IPS DF 6.9 (cell line): Measurements from ENCODE around the gene ARHGEF25.

Source experiments
- DNase-seq: peaks from one replicate; pipeline ENCODE4 v3.0.0-alpha.2; 2013; ENCODE audit warnings: low read depth, low spot score
- H3K27ac ChIP-seq: one replicate; pipeline ENCODE4 v1.5.1; 2013; ENCODE audit warnings: low read length, control low read depth
- H3K27me3 ChIP-seq: 2 replicates; pipeline ENCODE4 v1.6.1; 2013; ENCODE audit warnings: mild to moderate bottlenecking, low read length; ENCODE audit not compliant: control insufficient read depth, insufficient read depth
- H3K36me3 ChIP-seq: 2 replicates; pipeline ENCODE4 v1.6.1; 2013; ENCODE audit warnings: low read length; ENCODE audit not compliant: control insufficient read depth, insufficient read depth
- H3K4me1 ChIP-seq: 2 replicates; pipeline ENCODE4 v1.6.1; 2013; ENCODE audit warnings: low read length; ENCODE audit not compliant: control insufficient read depth, insufficient read depth
- H3K4me3 ChIP-seq: 2 replicates; pipeline ENCODE4 v1.5.1; 2013; ENCODE audit warnings: mild to moderate bottlenecking, low read length
- H3K9me3 ChIP-seq: 2 replicates; pipeline ENCODE4 v1.6.1; 2013; ENCODE audit warnings: low read length, inconsistent platforms; ENCODE audit not compliant: control insufficient read depth, insufficient read depth
- WGBS: extraction: QIAGEN DNeasy Blood & Tissue Kit; methylation state at CpG from one replicate; pipeline ENCODE4 v1.1.7; 2013; ENCODE audit warnings: mixed read lengths, missing lambda C conversion rate; ENCODE audit not compliant: insufficient read length, insufficient coverage; 5-methylcytosine and 5-hydroxymethylcytosine counted together

Gene ARHGEF25

DNA sequence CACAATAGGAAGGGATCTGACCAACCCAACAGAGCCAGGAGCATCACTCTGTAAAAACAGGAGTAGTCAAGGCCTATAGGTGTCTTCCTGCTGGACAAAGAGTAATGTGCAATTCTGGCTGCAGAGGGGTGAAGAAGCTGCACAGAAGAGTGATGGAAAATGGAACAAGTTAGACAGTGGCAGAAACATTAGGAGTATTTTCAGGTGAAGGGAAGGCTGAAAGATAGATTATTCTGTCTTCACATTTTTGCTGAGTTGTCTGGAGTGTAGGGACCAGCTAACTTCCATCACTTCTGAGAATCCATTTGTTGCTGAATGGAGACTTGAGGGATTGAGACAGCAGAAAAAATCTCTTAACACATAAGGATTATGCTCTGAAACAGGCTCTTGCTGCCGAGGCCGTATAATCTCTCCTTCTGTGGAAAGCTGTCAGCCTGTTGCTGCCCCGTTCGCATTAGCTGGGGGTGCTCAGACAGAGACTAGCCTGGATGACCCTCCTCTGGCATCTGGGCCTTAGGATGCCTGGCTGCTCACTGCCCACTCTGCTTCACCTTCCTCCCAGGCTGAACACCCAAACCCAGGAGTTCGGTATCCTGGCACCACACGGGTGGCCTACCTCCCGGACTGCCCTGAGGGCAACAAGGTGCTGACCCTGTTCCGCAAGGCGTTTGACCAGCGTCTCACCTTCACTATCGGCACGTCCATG, 3.1 kb upstream of the ARHGEF25 start:
- WGBS: no CpG with 5 or more reads among the region's 12 CpGs
- H3K4me1 ChIP-seq: peaks cover 4% of the 10 kb centered on the region
- no peaks in the 10 kb centered on the region; the same call in 1 of the 2 replicates for H3K36me3 ChIP-seq
- H3K27ac ChIP-seq: no peak overlapping the region
- peaks cover 2% of the 10 kb centered on the region; the same call in 1 of the 2 replicates for H3K27me3 ChIP-seq
- no peaks in the 10 kb centered on the region for H3K9me3 ChIP-seq
- no peak overlapping the region for H3K4me3 ChIP-seq
- no peak for DNase-seq

DNA sequence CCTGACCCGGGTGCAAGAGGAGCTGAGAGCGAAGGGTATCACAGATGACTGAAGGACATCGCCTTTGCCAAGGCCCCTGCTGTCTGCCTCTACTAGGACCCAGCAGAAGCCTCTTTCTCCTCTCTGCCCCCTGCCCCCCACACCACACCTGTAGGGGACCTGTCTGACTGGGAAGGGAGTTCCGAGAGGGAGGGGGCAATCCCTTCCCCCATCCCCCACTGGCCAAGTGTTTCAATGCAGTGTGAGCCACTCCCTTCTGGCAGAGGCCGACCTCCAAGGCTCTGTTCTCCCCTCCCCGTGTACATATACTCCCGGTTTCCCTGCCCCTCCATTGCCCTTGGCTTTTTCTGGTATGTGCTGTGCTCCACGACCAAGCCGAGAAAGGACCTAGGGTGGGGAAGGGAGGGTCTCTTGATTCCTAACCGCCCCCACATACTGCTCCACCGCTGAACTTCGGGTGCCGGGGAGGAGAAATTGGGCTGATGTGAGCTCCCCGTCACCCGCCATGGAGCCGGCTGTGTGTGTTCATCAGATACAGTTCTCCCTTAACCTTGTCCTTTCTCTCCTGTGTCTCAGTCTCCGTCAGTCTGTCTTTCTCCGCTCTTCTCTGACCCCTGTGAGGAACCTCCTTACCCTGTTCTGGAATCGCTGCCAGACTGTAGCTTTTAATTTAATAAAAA, 2.0 kb upstream of the ARHGEF25 start:
- Histone ChIP-seq H3K4me1 (peaks cover 5% of the 10 kb centered on the region), H3K4me3 (peak overlapping the region; percentile 8; the same call in 1 of the 2 replicates), H3K36me3 (no peaks in the 10 kb centered on the region; the same call in 1 of the 2 replicates), H3K27ac (no peak overlapping the region), H3K9me3 (no peaks in the 10 kb centered on the region), H3K27me3 (peaks cover 4% of the 10 kb centered on the region; the same call in 1 of the 2 replicates)
- no CpG with 5 or more reads among the region's 19 CpGs for WGBS
- no peak for DNase-seq

DNA sequence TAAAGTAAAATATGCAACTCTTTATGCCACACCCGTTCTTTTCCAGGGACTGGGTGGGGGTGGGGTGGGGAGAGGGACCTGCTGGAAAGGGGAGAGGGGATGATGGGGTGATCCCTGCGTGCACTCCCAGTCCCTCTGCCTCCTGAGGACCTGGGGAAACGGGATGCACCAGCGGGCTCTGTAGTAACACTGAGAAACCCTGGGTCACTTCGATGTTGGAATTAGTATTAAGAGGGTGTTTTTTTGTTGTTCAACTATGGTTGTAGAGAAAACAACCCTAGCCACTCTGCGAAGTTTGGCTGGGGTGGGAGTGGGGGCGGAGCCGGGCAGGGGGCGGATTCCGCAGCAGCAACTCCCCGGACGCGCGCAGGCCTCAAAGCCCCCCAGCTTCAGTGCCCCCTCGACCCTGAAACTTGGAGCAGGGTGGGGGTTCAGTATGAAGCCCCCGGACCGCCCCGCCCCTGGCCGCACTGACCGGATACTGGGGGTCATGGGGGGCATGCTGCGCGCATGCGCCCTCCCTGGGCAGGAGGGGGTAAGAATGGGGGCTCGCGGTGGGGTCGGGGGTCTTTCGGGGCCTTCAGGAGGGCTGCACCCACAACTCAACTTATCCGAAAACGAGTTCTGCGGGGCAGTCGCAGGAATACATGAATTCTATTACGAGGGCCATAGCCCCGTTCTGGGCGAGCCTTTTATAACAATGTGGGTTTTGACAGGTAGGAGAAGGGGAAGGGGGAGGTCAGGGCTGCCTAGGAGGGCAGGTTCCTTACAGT, 1.3 kb upstream of the ARHGEF25 start:
- H3K4me1 ChIP-seq: peaks cover 5% of the 10 kb centered on the region
- peak overlapping the region; percentile 73; the same call in 1 of the 2 replicates for H3K4me3 ChIP-seq
- no peaks in the 10 kb centered on the region for H3K9me3 ChIP-seq
- H3K36me3 ChIP-seq: no peaks in the 10 kb centered on the region; the same call in 1 of the 2 replicates
- no CpG with 5 or more reads among the region's 34 CpGs for whole genome bisulfite sequencing
- no peak for DNase-seq
- peaks cover 4% of the 10 kb centered on the region; the same call in 1 of the 2 replicates for H3K27me3 ChIP-seq
- no peak overlapping the region for H3K27ac ChIP-seq

DNA sequence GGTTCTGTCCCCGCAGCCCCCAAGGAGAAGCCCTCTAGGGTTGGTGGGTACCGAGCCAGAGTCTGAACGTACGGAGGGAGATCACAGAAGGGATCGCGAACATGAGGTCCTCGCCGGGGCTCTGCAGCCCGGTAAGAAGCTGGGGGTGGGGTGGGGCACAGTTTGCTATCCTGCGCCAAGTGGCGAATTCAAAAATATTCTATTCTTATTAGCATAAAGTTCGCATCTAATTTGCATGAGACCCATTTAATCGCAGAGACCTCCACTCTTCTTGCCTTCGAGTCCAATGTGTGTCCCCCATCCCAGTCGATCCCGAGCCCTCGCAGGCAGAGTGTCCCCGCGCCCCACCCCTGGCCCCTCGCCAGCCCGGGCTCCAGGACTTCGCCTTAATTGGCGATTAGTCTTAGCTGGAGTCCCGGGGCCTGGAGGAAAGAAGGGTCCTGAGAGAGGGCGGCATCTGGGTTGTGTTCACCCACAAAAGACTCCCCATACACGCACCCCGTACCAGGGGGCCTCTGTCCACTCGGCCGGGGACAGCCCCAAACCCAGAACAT, 604 bp upstream of the ARHGEF25 start:
- Histone ChIP-seq H3K27ac (no peak overlapping the region), H3K9me3 (no peaks in the 10 kb centered on the region), H3K4me1 (peaks cover 5% of the 10 kb centered on the region), H3K4me3 (peak overlapping the region; percentile 73; the same call in 1 of the 2 replicates), H3K27me3 (peaks cover 4% of the 10 kb centered on the region; the same call in 1 of the 2 replicates), H3K36me3 (no peaks in the 10 kb centered on the region; the same call in 1 of the 2 replicates)
- no peak for DNase-seq
- WGBS: no CpG with 5 or more reads among the region's 29 CpGs

DNA sequence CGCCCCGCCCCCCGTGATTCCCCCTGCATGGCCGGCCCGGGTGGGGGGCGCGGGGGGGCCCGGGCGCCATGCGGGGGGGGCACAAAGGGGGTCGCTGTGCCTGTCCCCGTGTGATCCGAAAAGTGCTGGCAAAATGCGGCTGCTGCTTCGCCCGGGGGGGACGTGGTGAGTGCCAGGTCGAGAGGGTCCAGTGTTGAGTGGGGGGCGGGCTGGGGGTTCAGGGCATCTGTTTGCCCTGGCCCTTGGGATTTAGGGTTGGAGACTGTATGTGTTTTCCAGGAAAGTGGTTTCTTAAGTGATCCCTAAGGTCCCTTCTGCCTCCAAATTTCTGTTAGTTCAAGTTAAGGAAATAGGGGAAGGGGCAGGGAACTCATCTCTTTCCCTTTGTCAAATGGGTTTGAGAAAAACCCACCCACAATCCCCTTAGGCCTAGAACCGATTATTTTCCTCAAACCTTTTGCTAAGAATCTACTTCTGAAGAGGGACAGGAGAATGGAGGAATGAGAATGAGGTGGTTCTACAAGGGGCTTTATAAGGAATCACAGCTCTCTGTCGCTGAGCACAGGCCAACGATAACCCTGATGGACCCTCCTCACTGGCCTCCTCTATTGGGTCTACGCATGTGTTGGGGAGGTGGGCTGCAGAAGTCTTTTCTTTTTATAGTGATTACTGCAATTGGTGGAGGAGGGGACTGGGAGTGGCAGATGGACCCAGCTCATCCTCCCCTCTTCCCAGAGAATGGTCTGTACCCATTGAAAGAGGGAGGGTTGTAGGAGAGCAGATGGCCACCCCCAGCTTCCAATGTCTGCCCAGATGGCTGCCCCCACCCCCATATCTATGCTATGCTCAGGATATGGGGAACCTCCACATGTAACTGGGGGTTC, 834 bp downstream of the ARHGEF25 start:
- Histone ChIP-seq H3K36me3 (no peaks in the 10 kb centered on the region; the same call in 1 of the 2 replicates), H3K27ac (no peak overlapping the region), H3K27me3 (peaks cover 4% of the 10 kb centered on the region; the same call in 1 of the 2 replicates), H3K4me3 (peak overlapping the region; percentile 73; the same call in 1 of the 2 replicates), H3K4me1 (peaks cover 5% of the 10 kb centered on the region), H3K9me3 (no peaks in the 10 kb centered on the region)
- no peak for DNase-seq
- WGBS: no CpG with 5 or more reads among the region's 23 CpGs

DNA sequence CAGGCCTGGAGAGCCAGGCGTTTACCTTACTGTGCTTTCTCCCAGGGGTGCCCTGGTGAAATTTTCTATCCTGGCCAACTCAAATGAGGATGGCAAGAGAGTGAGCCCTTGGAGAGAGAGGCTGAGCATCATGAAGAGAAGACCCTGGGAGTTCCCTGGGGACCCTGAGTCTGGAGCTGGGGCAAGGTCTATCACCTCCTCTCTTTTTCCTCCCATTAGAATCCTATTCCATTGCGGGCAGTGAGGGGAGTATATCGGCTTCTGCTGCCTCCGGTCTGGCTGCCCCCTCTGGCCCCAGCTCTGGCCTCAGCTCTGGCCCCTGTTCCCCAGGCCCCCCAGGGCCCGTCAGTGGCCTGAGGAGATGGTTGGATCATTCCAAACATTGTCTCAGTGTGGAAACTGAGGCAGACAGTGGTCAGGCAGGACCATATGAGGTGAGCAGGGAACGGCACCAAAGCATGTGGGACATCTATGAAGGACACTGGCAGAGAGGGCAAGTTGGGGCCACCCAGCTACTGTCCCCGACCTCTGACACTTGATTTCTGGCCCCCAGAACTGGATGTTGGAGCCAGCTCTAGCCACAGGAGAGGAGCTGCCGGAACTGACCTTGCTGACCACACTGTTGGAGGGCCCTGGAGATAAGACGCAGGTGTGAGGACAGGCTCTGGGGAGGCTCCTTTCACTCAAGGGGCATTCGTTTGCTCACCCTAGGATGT, 1.6 kb downstream of the ARHGEF25 start:
- Histone ChIP-seq H3K4me3 (no peak overlapping the region), H3K9me3 (no peaks in the 10 kb centered on the region), H3K27ac (no peak overlapping the region), H3K4me1 (peaks cover 5% of the 10 kb centered on the region), H3K27me3 (peaks cover 10% of the 10 kb centered on the region; the same call in 1 of the 2 replicates), H3K36me3 (no peaks in the 10 kb centered on the region)
- no CpG with 5 or more reads among the region's 10 CpGs for WGBS
- no peak for DNase-seq

DNA sequence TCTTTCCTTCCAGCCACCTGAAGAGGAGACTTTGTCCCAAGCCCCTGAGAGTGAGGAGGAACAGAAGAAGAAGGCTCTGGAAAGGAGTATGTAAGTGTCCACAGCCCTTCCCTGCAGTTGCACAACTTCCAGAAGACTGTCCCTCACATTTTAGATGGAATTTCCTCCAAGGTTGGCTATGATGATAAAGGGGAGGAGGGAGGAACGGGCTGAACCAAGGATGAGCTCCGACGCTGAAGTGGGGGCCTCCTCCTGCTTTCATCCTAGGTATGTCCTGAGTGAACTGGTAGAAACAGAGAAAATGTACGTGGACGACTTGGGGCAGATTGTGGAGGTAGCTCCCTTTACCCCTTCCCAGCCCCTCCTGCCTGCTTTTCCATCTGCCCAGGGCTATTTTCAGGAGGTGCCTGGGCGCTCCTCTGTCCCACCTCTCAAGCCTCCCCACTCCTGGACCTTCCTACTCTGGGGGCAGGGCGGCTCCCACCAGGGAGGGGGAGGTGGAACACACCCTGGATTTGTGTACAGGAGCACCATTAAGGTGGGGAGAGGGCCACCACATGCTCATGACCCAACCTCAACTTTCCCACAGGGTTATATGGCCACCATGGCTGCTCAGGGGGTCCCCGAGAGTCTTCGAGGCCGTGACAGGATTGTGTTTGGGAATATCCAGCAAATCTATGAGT, 2.3 kb downstream of the ARHGEF25 start:
- Histone ChIP-seq H3K27ac (no peak overlapping the region), H3K27me3 (peaks cover 15% of the 10 kb centered on the region), H3K9me3 (no peaks in the 10 kb centered on the region), H3K4me3 (no peak overlapping the region), H3K4me1 (peaks cover 5% of the 10 kb centered on the region), H3K36me3 (no peaks in the 10 kb centered on the region)
- WGBS: no CpG with 5 or more reads among the region's 10 CpGs
- no peak for DNase-seq

DNA sequence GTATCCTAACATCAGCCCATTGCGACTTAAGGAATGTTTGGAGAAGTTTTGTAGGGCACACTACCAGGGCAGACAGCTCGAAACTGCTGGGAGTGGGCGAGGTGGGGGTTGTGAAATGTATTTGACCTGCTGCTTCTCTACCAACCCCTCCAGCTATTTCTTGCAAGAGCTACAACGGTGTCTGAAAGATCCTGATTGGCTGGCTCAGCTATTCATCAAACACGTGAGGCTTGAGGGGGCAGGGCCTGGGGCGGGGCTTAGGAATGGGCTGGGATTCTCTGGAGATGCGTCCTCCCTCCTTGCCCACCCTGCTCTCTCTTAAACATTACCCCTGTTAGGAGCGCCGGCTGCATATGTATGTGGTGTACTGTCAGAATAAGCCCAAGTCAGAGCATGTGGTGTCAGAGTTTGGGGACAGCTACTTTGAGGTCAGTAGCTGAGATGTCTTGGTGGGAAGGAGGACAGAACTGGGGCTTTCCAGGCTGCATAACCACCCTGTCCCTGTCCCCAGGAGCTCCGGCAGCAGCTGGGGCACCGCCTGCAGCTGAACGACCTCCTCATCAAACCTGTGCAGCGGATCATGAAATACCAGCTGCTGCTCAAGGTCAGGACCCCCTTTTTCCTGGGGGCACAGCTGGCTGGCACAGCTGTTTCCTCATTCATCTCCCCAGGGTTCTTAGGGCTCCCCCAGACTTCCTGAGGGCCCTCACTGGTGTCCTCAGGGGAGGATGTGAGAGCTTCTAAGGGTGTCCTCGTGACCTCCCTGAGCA, 3.1 kb downstream of the ARHGEF25 start:
- Histone ChIP-seq H3K4me1 (peaks cover 3% of the 10 kb centered on the region), H3K36me3 (no peaks in the 10 kb centered on the region), H3K27ac (no peak overlapping the region), H3K4me3 (no peak overlapping the region), H3K27me3 (peaks cover 23% of the 10 kb centered on the region), H3K9me3 (no peaks in the 10 kb centered on the region)
- WGBS: no CpG with 5 or more reads among the region's 14 CpGs
- DNase-seq: no peak
